HG02973 (cell line): Measurements from ENCODE around the gene ITPR2.
"Not testable (repeated sequence)": the region's sequence is repeated elsewhere in the genome, so short reads cannot be mapped to it uniquely, and the experiment has no call there.

Experiments used
- ATAC-seq: cut with Tn5 transposase; IDR thresholded peaks from one replicate; pipeline ENCODE4 v1.9.1; 2021; ENCODE audit warnings: moderate library complexity; ENCODE audit not compliant: unreplicated experiment

The ITPR2 gene

GRCh38 chr12:26851031-26851809 is 18.2 kb upstream of the ITPR2 start:
- ATAC-seq = no peak

DNA sequence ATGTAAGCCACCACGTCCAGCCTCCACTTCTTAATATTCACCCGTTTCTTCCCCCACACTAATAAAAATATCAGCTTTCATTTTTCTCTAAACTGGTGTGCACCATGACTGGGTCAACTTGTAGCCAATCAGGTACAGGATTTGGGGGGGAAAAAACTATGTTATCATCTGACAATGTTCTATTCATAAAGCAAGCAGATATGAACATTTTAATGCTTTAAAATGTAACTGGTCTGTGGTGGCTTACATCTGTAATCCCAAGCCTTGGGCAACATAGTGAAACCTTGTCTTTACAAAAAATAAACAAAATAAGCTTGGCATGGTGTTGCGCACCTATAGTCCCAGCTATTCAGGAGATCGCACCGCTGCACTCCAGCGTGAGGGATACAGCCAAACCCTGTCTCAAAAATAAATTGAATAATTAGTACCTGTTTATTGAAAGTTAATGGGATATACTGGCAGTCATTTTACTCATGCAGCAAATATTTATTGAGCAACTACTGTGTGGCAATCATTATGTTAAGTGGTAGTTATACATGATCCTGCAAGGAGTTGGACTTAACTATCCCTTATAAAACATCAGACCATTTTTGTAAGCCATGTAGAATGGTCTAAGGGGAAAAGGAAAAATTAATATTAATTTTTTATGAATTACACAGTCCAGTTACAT is 15.3 kb upstream of the ITPR2 start:
- no peak for ATAC-seq

DNA sequence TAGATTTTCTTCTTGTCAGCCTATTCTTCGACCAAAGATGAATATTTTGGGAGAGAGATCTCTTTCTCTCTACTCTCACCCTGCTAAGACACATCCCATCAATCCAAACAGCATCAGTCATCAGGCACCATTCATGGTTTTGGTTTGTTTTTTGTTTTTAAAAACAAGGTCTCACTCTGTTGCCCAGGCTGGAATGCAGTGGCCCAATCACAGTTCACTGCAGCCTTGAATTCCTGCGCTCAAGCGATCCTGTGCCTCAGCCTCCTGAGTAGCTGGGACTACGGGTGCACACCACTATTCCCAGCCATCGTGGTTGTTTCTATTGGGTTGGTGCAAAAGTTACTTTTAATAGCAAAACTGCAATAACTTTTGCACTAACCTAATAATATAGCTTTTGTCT is 14.4 kb upstream of the ITPR2 start:
- no peak for ATAC-seq

- ATAC-seq = no peak
These were observed 13.4 kb upstream of the ITPR2 start for GRCh38 chr12:26846416-26846815.

GRCh38 chr12:26845984-26846383 is 13.0 kb upstream of the ITPR2 start:
- ATAC-seq = no peak

DNA sequence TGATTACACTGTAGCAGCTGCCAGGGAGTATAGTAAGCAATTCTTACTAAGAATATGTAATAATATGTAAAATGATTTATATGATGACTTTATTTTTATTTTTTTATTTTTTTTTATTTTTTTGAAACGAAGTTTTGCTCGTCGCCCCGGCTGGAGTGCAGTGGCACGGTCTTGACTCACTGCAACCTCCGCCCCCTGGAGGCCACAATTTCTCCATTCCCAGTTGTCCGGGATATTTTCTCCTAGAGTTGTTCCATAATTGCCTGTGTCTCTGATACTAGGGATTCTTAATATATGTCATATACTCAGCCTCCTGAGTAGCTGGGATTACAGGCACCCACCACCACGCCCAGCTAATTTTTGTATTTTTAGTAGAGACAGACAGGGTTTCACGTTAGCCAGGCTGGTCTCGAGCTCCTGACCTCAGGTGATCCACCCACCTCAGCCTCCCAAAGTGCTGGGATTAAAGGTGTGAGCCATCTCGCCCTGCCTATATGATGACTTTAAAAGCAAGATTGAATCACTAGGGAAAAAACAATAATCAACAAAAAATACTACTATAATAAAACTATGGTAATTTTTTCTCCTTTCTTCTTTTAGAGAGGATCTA is 12.2 kb upstream of the ITPR2 start:
- no peak for ATAC-seq

- no peak for ATAC-seq
These were observed 10.3 kb upstream of the ITPR2 start for GRCh38 chr12:26843311-26843710.

DNA sequence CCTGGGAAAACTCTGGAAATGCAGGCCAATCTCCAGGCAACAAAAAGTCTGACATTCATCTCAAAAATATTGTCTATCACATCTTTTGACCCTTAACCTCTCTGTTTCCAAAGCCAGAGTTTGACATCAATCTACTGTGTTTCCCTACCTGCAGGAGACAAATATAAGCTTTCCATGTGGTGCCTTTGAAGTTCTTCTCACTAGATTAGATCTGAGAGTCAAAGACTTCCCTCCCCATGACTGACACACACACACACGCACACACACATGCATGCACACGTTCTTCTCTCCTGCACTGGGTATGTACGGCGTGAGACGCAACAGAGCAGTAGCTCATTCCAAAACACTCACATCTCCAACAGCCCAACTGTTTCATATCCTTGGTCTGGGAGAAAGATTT is 8.1 kb upstream of the ITPR2 start:
- ATAC-seq = no peak

GRCh38 chr12:26839512-26839911 is 6.5 kb upstream of the ITPR2 start:
- no peak for ATAC-seq

DNA sequence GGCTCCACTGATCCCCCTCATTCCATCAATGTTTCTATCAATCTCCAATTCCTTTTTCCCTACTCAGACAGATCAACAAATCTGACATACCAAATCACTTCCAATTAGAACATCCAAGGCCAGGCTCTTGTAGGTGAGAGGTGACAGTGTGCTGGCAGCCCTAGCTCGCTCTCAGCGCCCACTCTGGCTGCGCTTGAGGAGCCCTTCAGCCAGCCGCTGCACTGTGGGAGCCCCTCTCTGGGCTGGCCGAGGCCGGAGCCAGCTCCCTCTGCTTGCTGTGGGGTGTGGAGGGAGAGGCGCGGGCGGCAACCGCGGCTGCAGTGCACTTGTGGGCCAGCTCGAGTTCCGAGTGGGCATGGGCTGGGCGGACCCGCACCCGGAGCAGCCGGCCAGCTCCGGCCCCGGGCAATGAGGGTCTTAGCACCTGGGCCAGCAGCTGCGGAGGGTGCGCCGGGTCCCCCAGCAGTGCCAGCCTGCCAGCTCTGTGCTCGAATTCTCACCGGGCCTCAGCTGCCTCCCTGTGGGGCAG is 6.0 kb upstream of the ITPR2 start:
- ATAC-seq = no peak

DNA sequence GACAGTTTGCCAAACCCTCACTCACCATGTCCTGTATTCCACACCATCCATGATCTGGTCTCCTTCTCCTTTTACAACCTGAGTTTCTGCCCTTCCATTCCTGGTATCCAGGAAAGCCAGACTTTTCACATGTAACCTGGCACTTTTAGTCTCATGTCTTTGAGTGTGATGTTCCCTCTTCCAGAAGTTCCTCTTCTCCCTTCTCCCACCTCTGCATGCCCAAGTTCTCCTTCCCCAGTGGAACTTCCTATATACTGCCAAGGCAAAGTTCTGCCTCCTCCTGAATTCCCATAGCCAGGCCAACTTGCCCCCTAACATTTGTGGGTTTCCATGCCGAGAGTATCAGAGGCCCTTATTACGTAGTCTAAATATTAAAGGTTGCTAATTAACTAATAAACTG is 3.2 kb upstream of the ITPR2 start:
- ATAC-seq = no peak

DNA sequence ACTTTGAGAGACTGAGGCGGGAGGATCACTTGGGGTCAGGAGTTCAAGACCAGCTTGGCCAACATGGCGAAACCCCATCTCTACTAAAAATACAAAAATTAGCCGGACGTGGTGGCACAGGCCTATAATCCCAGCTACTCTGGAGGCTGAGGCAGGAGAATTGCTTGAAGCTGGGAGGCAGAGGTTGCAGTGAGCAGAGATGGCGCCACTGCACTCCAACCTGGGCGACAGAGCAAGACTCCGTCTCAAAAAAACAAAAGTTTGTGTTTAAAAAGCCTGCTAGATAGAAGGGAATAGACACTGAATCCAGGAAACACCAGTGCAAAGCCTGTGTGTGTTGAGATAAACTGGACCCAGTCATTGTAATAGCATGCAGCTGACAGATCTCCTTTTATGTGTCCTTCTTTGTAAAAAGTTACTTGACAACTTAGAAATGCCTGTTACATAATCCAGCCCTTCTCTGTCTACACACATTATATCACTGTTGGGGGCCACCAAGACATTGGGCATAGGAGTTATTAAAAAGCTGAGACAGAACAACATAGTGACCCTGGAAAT is 1.6 kb upstream of the ITPR2 start:
- ATAC-seq = not testable (repeated sequence)

- ATAC-seq = no peak
These were observed 923 bp upstream of the ITPR2 start for GRCh38 chr12:26833743-26834490.

DNA sequence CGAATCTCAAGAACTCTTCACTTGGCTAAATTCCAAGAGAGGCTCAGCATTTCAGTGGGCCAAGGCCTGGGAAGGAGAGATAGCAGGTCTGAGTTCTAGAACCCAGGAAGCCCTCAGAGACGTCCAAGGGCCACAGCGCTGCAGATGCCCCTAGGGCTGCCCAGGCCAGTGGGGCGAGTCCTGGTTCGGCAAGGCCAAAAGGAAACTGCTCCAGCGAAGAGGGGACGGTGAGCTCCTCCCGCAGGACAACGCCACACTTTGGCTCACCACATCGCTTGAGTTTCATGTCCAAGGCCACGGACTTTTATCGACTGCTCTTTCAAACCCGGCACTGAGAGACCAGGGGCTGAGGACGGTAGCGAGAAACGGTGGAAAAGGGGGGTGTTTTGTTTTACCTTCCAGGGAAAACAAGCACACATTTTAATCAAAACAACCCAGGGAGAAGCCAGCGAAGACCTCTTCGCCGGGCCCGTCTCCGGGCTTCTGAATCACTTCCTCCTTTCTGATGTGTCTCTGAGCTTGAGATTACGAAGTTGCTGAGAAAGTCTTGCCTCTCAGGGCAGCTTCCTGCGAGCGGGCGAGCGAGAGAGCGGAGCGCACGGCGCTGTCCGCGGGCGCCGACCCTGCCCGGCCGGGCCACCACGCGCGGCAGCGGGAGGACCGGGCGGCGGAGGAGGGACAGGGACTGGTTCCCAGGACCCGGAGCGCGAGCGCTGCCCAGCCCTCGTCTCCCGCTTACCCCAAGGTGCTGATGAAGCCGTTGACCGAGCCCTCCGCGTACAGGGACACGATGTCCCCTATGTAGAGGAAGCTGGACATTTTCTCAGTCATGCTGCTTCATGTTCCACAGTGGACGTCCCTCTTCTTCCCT is 808 bp downstream of the ITPR2 start:
- ATAC-seq = peak; percentile 49

GRCh38 chr12:26830783-26831551 is 2.0 kb downstream of the ITPR2 start:
- ATAC-seq = no peak

GRCh38 chr12:26830363-26830762 is 2.6 kb downstream of the ITPR2 start:
- ATAC-seq = no peak

- no peak for ATAC-seq
These were observed 4.5 kb downstream of the ITPR2 start for GRCh38 chr12:26828280-26829073.

- no peak for ATAC-seq
These were observed 6.6 kb downstream of the ITPR2 start for GRCh38 chr12:26826437-26826836.
